GM12864 (cell line): ENCODE results near the gene ARHGEF11.

Experiments
- DNase-seq: peaks from one replicate; pipeline ENCODE4 v3.0.0-alpha.2; 2011; ENCODE audit warnings: low read depth
- H3K4me3 ChIP-seq: 2 replicates; pipeline ENCODE4 v1.5.1; 2011; ENCODE audit warnings: mild to moderate bottlenecking, low read depth, low read length, control low read depth
- CTCF ChIP-seq: IDR thresholded peaks from 2 replicates; pipeline ENCODE4 v1.5.1; 2011; ENCODE audit warnings: low read depth, mild to moderate bottlenecking, moderate library complexity, low read length, control low read depth, inconsistent platforms; ENCODE audit errors: missing control alignments

ARHGEF11 gene

GRCh38 chr1:156998301-156998700 is 47.2 kb downstream of the ARHGEF11 start:
- no peak for TF ChIP-seq CTCF
- no peak overlapping the region for H3K4me3 ChIP-seq
- DNase-seq: no peak

GRCh38 chr1:156995412-156995811 is 50.1 kb downstream of the ARHGEF11 start:
- no peak for DNase-seq
- no peak overlapping the region for H3K4me3 ChIP-seq
- TF ChIP-seq CTCF: no peak

GRCh38 chr1:156994277-156994676 is 51.3 kb downstream of the ARHGEF11 start:
- no peak for DNase-seq
- no peak overlapping the region for H3K4me3 ChIP-seq
- TF ChIP-seq CTCF: no peak

- no peak for DNase-seq
- no peak for TF ChIP-seq CTCF
- H3K4me3 ChIP-seq: no peak overlapping the region
Measured at GRCh38 chr1:156993426-156994147, 52.0 kb downstream of the ARHGEF11 start.

GRCh38 chr1:156992215-156992614 is 53.3 kb downstream of the ARHGEF11 start:
- no peak for TF ChIP-seq CTCF
- H3K4me3 ChIP-seq: no peak overlapping the region
- no peak for DNase-seq

GRCh38 chr1:156987715-156988114 is 57.8 kb downstream of the ARHGEF11 start:
- no peak overlapping the region for H3K4me3 ChIP-seq
- TF ChIP-seq CTCF: no peak
- DNase-seq: no peak

- no peak overlapping the region for H3K4me3 ChIP-seq
- DNase-seq: no peak
- no peak for TF ChIP-seq CTCF
Measured at GRCh38 chr1:156980551-156980950, 65.0 kb downstream of the ARHGEF11 start.
